K562 (cell line): ENCODE results near the gene LIN28A. TPM values are rescaled to one million over a fixed set of nuclear protein-coding genes. Genes with fewer than 3 reads are reported as not detected.
A peak's percentile ranks its signal among the peaks of the same experiment; 100 is the strongest.

Experiments
- CC2D1A ChIP-seq: fragments of 450-650 bp; IDR thresholded peaks from 2 replicates; pipeline ENCODE4 v1.6.1; 2017; ENCODE audit warnings: mild to moderate bottlenecking
- CREB3 ChIP-seq: fragments of 450-650 bp; conservative IDR thresholded peaks from 2 replicates; pipeline ENCODE4 v1.6.1; 2016; ENCODE audit warnings: missing genetic modification characterization, low read depth, mild to moderate bottlenecking, missing compliant biosample characterization, moderate library complexity
- ETV1 ChIP-seq: fragments of 450-650 bp; conservative IDR thresholded peaks from 2 replicates; pipeline ENCODE4 v1.6.1; 2016; ENCODE audit warnings: missing genetic modification characterization, control low read depth, low read depth, missing compliant biosample characterization
- FOSL1 ChIP-seq: fragments of 200-800 bp; sonication (Bioruptor generic); conservative IDR thresholded peaks from 2 replicates; pipeline ENCODE4 v1.6.1; 2016; ENCODE audit warnings: missing genetic modification characterization, missing compliant biosample characterization
- FOXJ3 ChIP-seq: sonication (generic); formaldehyde crosslinking; IDR thresholded peaks from 2 replicates; pipeline ENCODE4 v1.4.0; 2020; ENCODE audit warnings: mild to moderate bottlenecking, missing genetic modification reagents
- HDAC1 ChIP-seq, 2 experiments: fragments of 450-650 bp; IDR thresholded peaks; 2 replicates each; pipeline ENCODE4 v1.6.1; 2016 to 2017; ENCODE audit warnings: inconsistent platforms in 1 of 2, mild to moderate bottlenecking in 1 of 2, moderate library complexity in 1 of 2
- HEY1 ChIP-seq: fragments of 250-450 bp; sonication (Bioruptor Pico); IDR thresholded peaks from 2 replicates; pipeline ENCODE4 v1.5.0; 2020; ENCODE audit warnings: mild to moderate bottlenecking, moderate library complexity, borderline replicate concordance
- HIVEP1 ChIP-seq: fragments of 250-450 bp; sonication (Bioruptor Pico); IDR thresholded peaks from 2 replicates; pipeline ENCODE4 v1.4.0; 2020; ENCODE audit warnings: mild to moderate bottlenecking
- HMGN3 ChIP-seq: IDR thresholded peaks from 2 replicates; pipeline ENCODE4 v1.6.1; 2011; ENCODE audit warnings: borderline replicate concordance, low read depth, mild to moderate bottlenecking, mixed read lengths, low read length; ENCODE audit not compliant: insufficient read length; ENCODE audit errors: extremely low read depth
- HMGXB4 ChIP-seq: sonication (generic); formaldehyde crosslinking; IDR thresholded peaks from 2 replicates; pipeline ENCODE4 v1.8.1; 2023; ENCODE audit warnings: mild to moderate bottlenecking, missing genetic modification reagents
- NFATC3 ChIP-seq: fragments of 450-650 bp; IDR thresholded peaks from 2 replicates; pipeline ENCODE4 v1.6.1; 2017; ENCODE audit warnings: mild to moderate bottlenecking
- NR2F6 ChIP-seq: fragments of 450-650 bp; formaldehyde crosslinking; IDR thresholded peaks from 2 replicates; pipeline ENCODE4 v1.4.0; 2020; ENCODE audit warnings: mild to moderate bottlenecking
- RBM39 ChIP-seq: fragments of 200-400 bp; formaldehyde crosslinking; optimal IDR thresholded peaks from 2 replicates; pipeline ENCODE3; 2018; ENCODE audit warnings: low read depth, low read length
- SAFB ChIP-seq: fragments of 200-400 bp; formaldehyde crosslinking; IDR thresholded peaks from 2 replicates; pipeline ENCODE4 v1.6.1; 2017; ENCODE audit warnings: low read depth, low read length, borderline replicate concordance
- STAT5A ChIP-seq: IDR thresholded peaks from 2 replicates; pipeline ENCODE4 v1.6.1; 2012; ENCODE audit warnings: low read length, inconsistent platforms, borderline replicate concordance
- TAF7 ChIP-seq: fragments of 450-650 bp; IDR thresholded peaks from 2 replicates; pipeline ENCODE4 v1.6.1; 2016; ENCODE audit warnings: missing genetic modification characterization, missing compliant biosample characterization
- ZBTB34 ChIP-seq: fragments of 250-450 bp; sonication (Bioruptor Pico); IDR thresholded peaks from 2 replicates; pipeline ENCODE4 v1.8.0; 2021; ENCODE audit warnings: mild to moderate bottlenecking, moderate library complexity
- ZNF518B ChIP-seq: fragments of 250-450 bp; sonication (Bioruptor Pico); IDR thresholded peaks from 2 replicates; pipeline ENCODE4 v1.5.0; 2021; ENCODE audit warnings: mild to moderate bottlenecking, moderate library complexity
- ZNF766 ChIP-seq: fragments of 200-800 bp; sonication (Bioruptor generic); conservative IDR thresholded peaks from 2 replicates; pipeline ENCODE4 v1.6.1; 2016; ENCODE audit warnings: missing genetic modification characterization, missing compliant biosample characterization
- polyA plus RNA-seq, 8 experiments: library from polyadenylated mRNA; depleted of rRNA in 4 of 8; stranded (reverse) in 5 of 8; unstranded in 3 of 8; fragments of >200 nt; fragmentation: Nextera tagmentation in 2 of 8; fragmentation: Illumina TruSeq in 1 of 8; extraction: Ambion mirVana in 2 of 8; extraction: Trizol in 1 of 8; gene quantifications; 2 replicates each; pipeline versions ENCODE4 v1.2.1 to v1.2.3, GENCODE V29; 2011 to 2014; ENCODE audit warnings: inconsistent platforms in 1 of 8, missing spikeins in 1 of 8
- total RNA-seq, 7 experiments: library from RNA; depleted of rRNA in 6 of 7; stranded (reverse); fragments of >200 nt in 6 of 7; fragmentation: Illumina TruSeq in 2 of 7; extraction: Trizol in 2 of 7; gene quantifications; 2 replicates each; pipeline versions ENCODE4 v1.2.1 to v1.2.3, GENCODE V29; 2011 to 2021; ENCODE audit warnings: low replicate concordance in 1 of 7

Gene LIN28A
- total and polyA plus RNA-seq, 9 of the 15 experiments (the other 6 are each of a cell fraction or from before 2014, with no cell fraction given), result 0.80 to 5.4 (median 3.9) TPM

GRCh38 chr1:26378088-26378878, 32.3 kb upstream of the LIN28A start (continued):
- TF ChIP-seq HMGXB4 (CRISPR knock-in tag) (0 out of 2 replicates have a peak, but pooled peaks have one; percentile 1), HDAC1 (IDR thresholded peaks at IDR 0.05) (peak in 1 of 2 experiments; percentile 98; a peak in 3 of 4 replicates), FOXJ3 (CRISPR knock-in tag) (no peak), SAFB (no peak), RBM39 (peak; percentile 42), ETV1 (tag) (peak; percentile 79; the same call in 1 of the 2 replicates), CREB3 (0 out of 2 replicates have a peak, but pooled peaks have one; percentile 51), HIVEP1 (CRISPR knock-in tag) (0 out of 2 replicates have a peak, but pooled peaks have one; percentile 15), NR2F6 (CRISPR knock-in tag) (no peak), ZBTB34 (CRISPR knock-in tag) (0 out of 2 replicates have a peak, but pooled peaks have one; percentile 46), HMGN3 (peak; percentile 91), CC2D1A (peak; percentile 42), NFATC3 (no peak), ZNF518B (CRISPR knock-in tag) (no peak), ZNF766 (CRISPR knock-in tag) (peak; percentile 84), HEY1 (CRISPR knock-in tag) (0 out of 2 replicates have a peak, but pooled peaks have one; percentile 66), TAF7 (0 out of 2 replicates have a peak, but pooled peaks have one; percentile 11), STAT5A (peak; percentile 90), FOSL1 (peak; percentile 99)
